Measurements from ENCODE around the gene PPIP5K2. TPM values are rescaled to one million over a fixed set of nuclear protein-coding genes. Genes with fewer than 3 reads are reported as not detected.

Gene PPIP5K2
- total RNA-seq, 1 donor from 2014 or later: 76.1 TPM

DNA sequence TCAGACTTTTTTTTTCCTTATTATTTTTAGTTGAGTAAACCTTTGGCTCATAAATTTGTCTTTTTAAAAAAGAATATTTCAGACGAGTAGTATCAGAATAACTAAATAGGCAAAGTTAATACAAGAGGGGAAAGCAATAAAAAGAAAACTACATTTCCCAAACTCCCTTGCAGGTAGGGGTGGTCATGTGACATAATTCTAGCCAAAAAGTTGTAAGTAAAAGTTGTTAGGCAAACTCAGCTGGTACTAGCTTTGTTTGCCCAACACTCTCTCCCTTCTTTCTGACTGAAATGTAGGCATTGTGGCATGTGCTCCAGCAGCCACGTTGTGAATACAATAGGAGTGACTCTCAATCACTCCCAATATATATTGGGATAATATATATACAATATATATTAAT, 21.1 kb upstream of the PPIP5K2 start:
- intact Hi-C loops (cut with micrococcal nuclease): no loop called here
- H3K27me3 Mint-ChIP-seq: no peaks in the 10 kb centered on the region
- no peak for ATAC-seq (ENCODE audit: low read depth)
- no peak for DNase-seq
- H3K9me3 Mint-ChIP-seq: no peaks in the 10 kb centered on the region
- H3K4me3 Mint-ChIP-seq: no peak overlapping the region
- H3K27ac Mint-ChIP-seq: no peak overlapping the region
- peaks cover 45% of the 10 kb centered on the region for H3K36me3 Mint-ChIP-seq (ENCODE audit: low read depth)
- TF ChIP-seq, protein P1, sequence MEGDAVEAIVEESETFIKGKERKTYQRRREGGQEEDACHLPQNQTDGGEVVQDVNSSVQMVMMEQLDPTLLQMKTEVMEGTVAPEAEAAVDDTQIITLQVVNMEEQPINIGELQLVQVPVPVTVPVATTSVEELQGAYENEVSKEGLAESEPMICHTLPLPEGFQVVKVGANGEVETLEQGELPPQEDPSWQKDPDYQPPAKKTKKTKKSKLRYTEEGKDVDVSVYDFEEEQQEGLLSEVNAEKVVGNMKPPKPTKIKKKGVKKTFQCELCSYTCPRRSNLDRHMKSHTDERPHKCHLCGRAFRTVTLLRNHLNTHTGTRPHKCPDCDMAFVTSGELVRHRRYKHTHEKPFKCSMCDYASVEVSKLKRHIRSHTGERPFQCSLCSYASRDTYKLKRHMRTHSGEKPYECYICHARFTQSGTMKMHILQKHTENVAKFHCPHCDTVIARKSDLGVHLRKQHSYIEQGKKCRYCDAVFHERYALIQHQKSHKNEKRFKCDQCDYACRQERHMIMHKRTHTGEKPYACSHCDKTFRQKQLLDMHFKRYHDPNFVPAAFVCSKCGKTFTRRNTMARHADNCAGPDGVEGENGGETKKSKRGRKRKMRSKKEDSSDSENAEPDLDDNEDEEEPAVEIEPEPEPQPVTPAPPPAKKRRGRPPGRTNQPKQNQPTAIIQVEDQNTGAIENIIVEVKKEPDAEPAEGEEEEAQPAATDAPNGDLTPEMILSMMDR (IDR thresholded peaks at IDR 0.05): no peak
- POLR2A ChIA-PET: no interaction called here
- CTCF ChIA-PET: no interaction called here
- no peaks in the 10 kb centered on the region for H3K4me1 Mint-ChIP-seq

DNA sequence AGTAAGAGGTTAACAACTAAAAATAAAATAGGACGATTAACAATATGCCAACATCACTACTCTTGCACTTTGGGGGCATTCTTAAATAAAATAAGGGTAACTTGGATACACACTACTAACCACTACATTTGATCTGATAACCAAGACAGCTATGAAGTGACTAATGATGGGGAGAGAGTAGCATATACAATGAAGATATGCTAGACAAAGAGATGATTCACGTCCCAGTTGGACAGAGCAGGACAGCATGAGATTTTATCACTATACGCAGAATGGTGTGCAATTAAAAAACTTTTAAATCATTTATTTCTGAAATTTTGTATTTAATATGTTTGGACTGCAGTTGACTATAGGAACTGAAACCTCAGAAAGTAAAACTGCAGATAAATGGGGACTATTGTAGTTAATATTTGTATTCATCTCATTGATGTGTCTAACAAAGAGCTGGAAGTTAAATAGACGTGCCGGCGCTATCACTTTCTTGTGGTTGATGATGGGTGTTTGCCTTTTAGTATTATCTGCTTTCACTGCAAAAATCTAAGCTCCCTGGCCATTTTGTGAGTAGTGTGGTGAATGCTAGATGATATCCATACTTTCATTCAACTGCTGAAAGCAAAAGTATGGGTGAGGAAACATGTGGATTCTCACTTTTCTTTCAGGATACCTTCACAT, 18.9 kb upstream of the PPIP5K2 start:
- ATAC-seq (ENCODE audit: low read depth): no peak
- ChIA-PET CTCF (no interaction called here), POLR2A (no interaction called here)
- Mint-ChIP-seq H3K36me3 (ENCODE audit: low read depth) (peaks cover 46% of the 10 kb centered on the region), H3K27ac (no peak overlapping the region), H3K9me3 (no peaks in the 10 kb centered on the region), H3K27me3 (no peaks in the 10 kb centered on the region), H3K4me1 (no peaks in the 10 kb centered on the region), H3K4me3 (no peak overlapping the region)
- TF ChIP-seq, protein P1 (IDR thresholded peaks at IDR 0.05): no peak
- no peak for DNase-seq
- intact Hi-C loops (cut with micrococcal nuclease): no loop called here

DNA sequence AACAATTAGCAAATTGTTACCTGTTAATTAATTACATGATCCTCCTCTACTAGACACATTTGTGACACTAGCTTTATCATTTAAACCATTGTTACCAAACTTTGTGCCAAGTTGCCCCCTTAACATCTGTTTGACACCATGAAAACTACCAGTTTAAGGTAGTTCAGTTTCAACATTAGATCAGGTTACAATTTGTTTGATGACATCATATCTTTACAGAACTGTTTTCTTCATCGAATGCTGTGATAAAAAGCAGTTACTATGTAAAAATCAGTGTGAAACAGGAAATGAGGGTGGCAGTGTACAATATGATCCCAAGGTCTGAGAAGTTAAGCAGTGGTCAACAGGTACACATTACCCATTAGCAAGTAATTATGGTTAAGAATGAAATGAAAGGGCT, 17.9 kb upstream of the PPIP5K2 start:
- DNase-seq (no peak), ATAC-seq (ENCODE audit: low read depth) (no peak)
- CTCF ChIA-PET: no interaction called here
- H3K4me1 Mint-ChIP-seq: no peaks in the 10 kb centered on the region
- H3K4me3 Mint-ChIP-seq: no peak overlapping the region
- no peak overlapping the region for H3K27ac Mint-ChIP-seq
- POLR2A ChIA-PET: no interaction called here
- intact Hi-C loops (cut with micrococcal nuclease): no loop called here
- H3K36me3 Mint-ChIP-seq (ENCODE audit: low read depth): peaks cover 43% of the 10 kb centered on the region
- TF ChIP-seq, protein P1 (IDR thresholded peaks at IDR 0.05): no peak
- no peaks in the 10 kb centered on the region for H3K27me3 Mint-ChIP-seq
- H3K9me3 Mint-ChIP-seq: no peaks in the 10 kb centered on the region

DNA sequence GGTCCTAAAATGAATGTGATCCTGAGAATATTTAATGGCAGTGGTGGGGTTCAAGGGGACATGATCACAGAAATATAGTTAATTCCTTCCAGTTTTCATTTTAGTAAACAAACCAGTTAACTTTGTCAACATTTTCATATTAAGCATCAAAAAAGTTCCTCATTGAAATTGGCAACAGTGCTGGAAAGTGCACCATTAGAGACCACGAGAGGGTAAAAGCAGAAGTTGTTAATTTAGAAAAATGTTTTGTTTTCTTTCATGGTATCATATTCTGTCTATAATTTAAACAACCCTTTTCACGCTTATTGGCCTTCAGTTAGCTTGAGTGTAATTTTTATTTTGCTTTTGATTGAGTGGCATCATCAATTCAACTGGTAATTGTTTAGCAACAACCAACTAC, 12.0 kb upstream of the PPIP5K2 start:
- TF ChIP-seq, protein P1 (IDR thresholded peaks at IDR 0.05): no peak
- H3K4me3 Mint-ChIP-seq: no peak overlapping the region
- intact Hi-C loops (cut with micrococcal nuclease): no loop called here
- peaks cover 23% of the 10 kb centered on the region for H3K4me1 Mint-ChIP-seq
- H3K27me3 Mint-ChIP-seq: no peaks in the 10 kb centered on the region
- peaks cover 33% of the 10 kb centered on the region for H3K36me3 Mint-ChIP-seq (ENCODE audit: low read depth)
- DNase-seq (no peak), ATAC-seq (ENCODE audit: low read depth) (no peak)
- no peak overlapping the region for H3K27ac Mint-ChIP-seq
- CTCF ChIA-PET: no interaction called here
- H3K9me3 Mint-ChIP-seq: peaks cover 2% of the 10 kb centered on the region
- POLR2A ChIA-PET: interaction anchor here (1.5 kb wide), 1 partner anchor 12 kb away, joined by 5 read pairs; the partner anchor contains the start of genes GIN1 and PPIP5K2

DNA sequence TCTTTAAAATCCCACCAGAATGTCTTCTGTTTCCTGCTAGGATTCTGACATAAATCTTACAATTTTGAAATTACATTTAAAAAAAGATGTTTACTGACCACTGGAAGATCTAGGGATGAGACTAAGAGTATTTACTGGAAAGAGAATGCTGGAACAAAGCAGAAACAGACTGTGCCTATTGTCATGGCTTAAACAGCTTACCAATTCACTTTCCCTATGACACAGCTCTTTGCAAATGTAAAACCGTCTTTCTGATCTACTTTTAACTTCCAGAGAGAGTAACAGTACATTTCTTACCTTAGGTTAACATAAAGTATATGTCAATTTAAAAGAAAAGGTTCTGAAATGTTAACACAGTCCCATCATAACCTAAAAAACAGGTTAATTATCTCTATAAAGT, 10.8 kb upstream of the PPIP5K2 start:
- TF ChIP-seq, protein P1 (IDR thresholded peaks at IDR 0.05): no peak

More for the DNA sequence above, 10.8 kb upstream of the PPIP5K2 start:
- ChIA-PET POLR2A (interaction anchor here (1.5 kb wide), 1 partner anchor 11 kb away, joined by 5 read pairs; the partner anchor contains the start of genes GIN1 and PPIP5K2), CTCF (no interaction called here)
- peaks cover 25% of the 10 kb centered on the region for H3K4me1 Mint-ChIP-seq
- no peak for ATAC-seq (ENCODE audit: low read depth)
- no peak for DNase-seq
- intact Hi-C loops (cut with micrococcal nuclease): no loop called here
- no peak overlapping the region for H3K4me3 Mint-ChIP-seq
- H3K36me3 Mint-ChIP-seq (ENCODE audit: low read depth): peaks cover 26% of the 10 kb centered on the region
- no peak overlapping the region for H3K27ac Mint-ChIP-seq
- peaks cover 2% of the 10 kb centered on the region for H3K9me3 Mint-ChIP-seq
- H3K27me3 Mint-ChIP-seq: no peaks in the 10 kb centered on the region
